Endodermal cell (in vitro differentiated cells): ENCODE data around the gene RCAN3. TPM values are rescaled to one million over a fixed set of nuclear protein-coding genes. Genes with fewer than 3 reads are reported as not detected.
"Not testable (repeated sequence)": the region's sequence is repeated elsewhere in the genome, so short reads cannot be mapped to it uniquely, and the experiment has no call there.

ENCODE experiments used
- DNase-seq: peaks from one replicate; pipeline ENCODE4 v3.0.0-alpha.2; 2017
- H3K27ac ChIP-seq: 2 replicates; pipeline ENCODE4 v1.5.1; 2013; ENCODE audit warnings: mild to moderate bottlenecking, low read depth, low read length, moderate library complexity
- H3K27me3 ChIP-seq: 2 replicates; pipeline ENCODE4 v1.6.1; 2013; ENCODE audit warnings: mild to moderate bottlenecking, low read length, moderate library complexity; ENCODE audit not compliant: insufficient read depth, control insufficient read depth, poor library complexity, severe bottlenecking
- H3K36me3 ChIP-seq: 2 replicates; pipeline ENCODE4 v1.7.0; 2013; ENCODE audit warnings: mild to moderate bottlenecking, low read length, moderate library complexity; ENCODE audit not compliant: control insufficient read depth, insufficient read depth
- H3K4me1 ChIP-seq: one replicate; pipeline ENCODE4 v1.7.0; 2013; ENCODE audit warnings: low read length; ENCODE audit not compliant: control insufficient read depth, insufficient read depth
- H3K4me3 ChIP-seq: 2 replicates; pipeline ENCODE4 v1.5.1; 2013; ENCODE audit warnings: mild to moderate bottlenecking, low read length, moderate library complexity
- H3K9ac ChIP-seq: 2 replicates; pipeline ENCODE4 v1.6.1; 2013; ENCODE audit warnings: mild to moderate bottlenecking, low read length, moderate library complexity; ENCODE audit not compliant: poor library complexity, severe bottlenecking; ENCODE audit errors: extremely low read depth
- H3K9me3 ChIP-seq: 2 replicates; pipeline ENCODE4 v1.6.1; 2013; ENCODE audit warnings: mild to moderate bottlenecking, low read length, moderate library complexity; ENCODE audit not compliant: control insufficient read depth
- H3K27ac Mint-ChIP-seq: 2 replicates; pipeline ENCODE4 v1.8.0; 2020; ENCODE audit warnings: mixed read lengths
- H3K27me3 Mint-ChIP-seq: 2 replicates; pipeline ENCODE4 v1.8.0; 2021; ENCODE audit warnings: mild to moderate bottlenecking, mixed read lengths; ENCODE audit not compliant: insufficient read depth
- H3K36me3 Mint-ChIP-seq: 2 replicates; pipeline ENCODE4 v1.8.0; 2020; ENCODE audit warnings: low read depth, mixed read lengths
- H3K4me1 Mint-ChIP-seq: 2 replicates; pipeline ENCODE4 v1.8.0; 2020; ENCODE audit warnings: mixed read lengths
- H3K4me3 Mint-ChIP-seq: 2 replicates; pipeline ENCODE4 v1.8.0; 2020; ENCODE audit warnings: mild to moderate bottlenecking, moderate library complexity, mixed read lengths
- H3K9me3 Mint-ChIP-seq: 2 replicates; pipeline ENCODE4 v1.8.0; 2020; ENCODE audit warnings: mild to moderate bottlenecking, mixed read lengths
- WGBS, 2 experiments: methylation state at CpG; one replicate each; pipeline versions ENCODE4 v1.1.5 to v1.1.7; 2013; ENCODE audit warnings: missing lambda C conversion rate in 2 of 2, mixed read lengths in 1 of 2; ENCODE audit not compliant: insufficient coverage in 1 of 2, insufficient read length in 1 of 2; 5-methylcytosine and 5-hydroxymethylcytosine counted together
- total RNA-seq, 2 donors: library from RNA; stranded (reverse); fragmentation: NEBNext Ultra II Directional in 1 of 2; extraction: Animal tissue kit (Norgen Biotek cat#: 25700) in 1 of 2; gene quantifications; 2 replicates in 1 of 2; 3 replicates in 1 of 2; pipeline ENCODE4 v1.2.1, GENCODE V29; 2021
- TF ChIP-seq, protein P1 (sequence below): fragments of 200-600 bp; sonication (generic); conservative IDR thresholded peaks from 2 replicates; pipeline ENCODE4 v1.5.0; 2021; ENCODE audit warnings: antibody characterized with exemption, mild to moderate bottlenecking

The RCAN3 gene
- total RNA-seq, 2 donors from 2014 or later = 31.9 to 36.8 TPM

DNA sequence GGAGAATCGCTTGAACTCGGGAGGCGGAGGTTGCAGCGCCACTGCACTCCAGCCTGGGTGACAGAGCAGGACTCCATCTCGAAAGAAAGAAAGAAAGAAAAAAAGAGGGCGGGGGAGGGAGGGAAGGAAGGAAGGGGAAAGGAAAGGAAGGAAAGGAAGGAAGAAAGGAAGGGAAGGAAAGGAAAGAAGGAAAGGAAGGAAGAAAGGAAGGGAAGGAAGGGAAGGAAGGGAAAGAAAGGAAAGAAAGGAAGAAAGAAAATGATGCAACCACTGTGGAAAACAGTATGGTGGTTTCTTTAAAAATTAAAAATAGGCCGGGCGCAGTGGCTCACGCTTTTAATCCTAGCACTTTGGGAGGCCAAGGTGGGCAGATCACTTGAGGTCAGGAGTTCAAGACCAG is 15.2 kb upstream of the RCAN3 start:
- H3K9ac ChIP-seq = no peak overlapping the region
- Mint-ChIP-seq H3K4me3 (no peak overlapping the region), H3K9me3 (peaks cover 29% of the 10 kb centered on the region), H3K4me1 (no peaks in the 10 kb centered on the region), H3K27ac (no peak overlapping the region), H3K36me3 (peaks cover 3% of the 10 kb centered on the region), H3K27me3 (peaks cover 3% of the 10 kb centered on the region)
- H3K27me3 ChIP-seq = no peaks in the 10 kb centered on the region
- no peak overlapping the region for H3K27ac ChIP-seq
- H3K4me1 ChIP-seq = no peaks in the 10 kb centered on the region
- no peak for DNase-seq
- 93 to 94% methylated on average over 9 of the region's 9 CpGs for WGBS, 2 experiments
- no peaks in the 10 kb centered on the region for H3K36me3 ChIP-seq
- H3K4me3 ChIP-seq = no peak overlapping the region
- H3K9me3 ChIP-seq = peaks cover 9% of the 10 kb centered on the region
- TF ChIP-seq, protein P1, sequence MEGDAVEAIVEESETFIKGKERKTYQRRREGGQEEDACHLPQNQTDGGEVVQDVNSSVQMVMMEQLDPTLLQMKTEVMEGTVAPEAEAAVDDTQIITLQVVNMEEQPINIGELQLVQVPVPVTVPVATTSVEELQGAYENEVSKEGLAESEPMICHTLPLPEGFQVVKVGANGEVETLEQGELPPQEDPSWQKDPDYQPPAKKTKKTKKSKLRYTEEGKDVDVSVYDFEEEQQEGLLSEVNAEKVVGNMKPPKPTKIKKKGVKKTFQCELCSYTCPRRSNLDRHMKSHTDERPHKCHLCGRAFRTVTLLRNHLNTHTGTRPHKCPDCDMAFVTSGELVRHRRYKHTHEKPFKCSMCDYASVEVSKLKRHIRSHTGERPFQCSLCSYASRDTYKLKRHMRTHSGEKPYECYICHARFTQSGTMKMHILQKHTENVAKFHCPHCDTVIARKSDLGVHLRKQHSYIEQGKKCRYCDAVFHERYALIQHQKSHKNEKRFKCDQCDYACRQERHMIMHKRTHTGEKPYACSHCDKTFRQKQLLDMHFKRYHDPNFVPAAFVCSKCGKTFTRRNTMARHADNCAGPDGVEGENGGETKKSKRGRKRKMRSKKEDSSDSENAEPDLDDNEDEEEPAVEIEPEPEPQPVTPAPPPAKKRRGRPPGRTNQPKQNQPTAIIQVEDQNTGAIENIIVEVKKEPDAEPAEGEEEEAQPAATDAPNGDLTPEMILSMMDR = no peak

- DNase-seq, H3K36me3 Mint-ChIP-seq, H3K4me3 ChIP-seq, H3K27me3 Mint-ChIP-seq, H3K27me3 ChIP-seq, H3K27ac ChIP-seq, H3K27ac Mint-ChIP-seq, H3K36me3 ChIP-seq, H3K4me3 Mint-ChIP-seq, H3K4me1 ChIP-seq, H3K9me3 ChIP-seq, H3K9ac ChIP-seq, H3K4me1 Mint-ChIP-seq: not testable (repeated sequence)
- WGBS, 2 experiments = 87 to 90% methylated on average over 7 of the region's 7 CpGs
- peaks cover 29% of the 10 kb centered on the region for H3K9me3 Mint-ChIP-seq
Observed at GRCh38 chr1:24488159-24488558, 14.5 kb upstream of the RCAN3 start.

- no peak overlapping the region for H3K4me3 ChIP-seq
- 84 to 100% methylated on average over 1 to 13 of the region's 13 CpGs for WGBS, 2 experiments
- H3K9me3 Mint-ChIP-seq = peaks cover 29% of the 10 kb centered on the region
- no peaks in the 10 kb centered on the region for H3K27me3 ChIP-seq
- H3K27ac ChIP-seq = no peak overlapping the region
- no peaks in the 10 kb centered on the region for H3K36me3 ChIP-seq
- no peak overlapping the region for H3K9ac ChIP-seq
- no peaks in the 10 kb centered on the region for H3K4me1 Mint-ChIP-seq
- H3K27ac Mint-ChIP-seq = no peak overlapping the region
- H3K36me3 Mint-ChIP-seq = peaks cover 3% of the 10 kb centered on the region
- peaks cover 3% of the 10 kb centered on the region for H3K27me3 Mint-ChIP-seq
- no peak for DNase-seq
- H3K4me1 ChIP-seq = no peaks in the 10 kb centered on the region
- peaks cover 9% of the 10 kb centered on the region for H3K9me3 ChIP-seq
- TF ChIP-seq, protein P1 = no peak
- H3K4me3 Mint-ChIP-seq = no peak overlapping the region
Observed at GRCh38 chr1:24489674-24490073, 13.0 kb upstream of the RCAN3 start.

DNA sequence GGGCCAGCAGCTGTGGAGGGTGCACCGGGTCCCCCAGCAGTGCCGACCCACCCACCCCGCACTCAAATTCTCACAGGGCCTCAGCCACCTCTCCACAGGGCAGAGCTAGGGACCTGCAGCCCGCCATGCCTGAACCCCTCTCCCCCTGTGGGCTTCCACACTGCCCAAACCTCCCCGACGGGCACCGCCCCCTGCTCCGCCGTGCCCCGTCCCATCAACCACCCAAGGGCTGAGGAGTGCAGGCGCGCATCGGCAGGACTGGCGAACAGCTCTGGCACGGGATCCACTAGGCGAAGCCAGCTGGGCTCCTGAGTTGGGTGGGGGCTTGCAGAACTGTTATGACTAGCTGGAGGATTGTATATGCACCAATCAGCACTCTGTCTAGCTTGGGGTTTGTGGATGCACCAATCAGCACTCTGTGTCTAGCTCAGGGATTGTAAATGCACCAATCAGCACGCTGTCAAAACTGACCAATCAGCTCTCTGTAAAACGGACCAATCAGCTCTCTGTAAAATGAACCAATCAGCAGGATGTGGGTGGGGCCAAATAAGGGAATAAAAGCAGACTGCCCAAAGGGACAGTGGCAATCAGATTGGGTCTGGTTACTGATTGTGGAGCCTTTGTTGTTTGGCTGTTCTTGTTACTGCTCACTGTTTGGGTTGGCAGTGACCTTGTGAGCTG is 12.4 kb upstream of the RCAN3 start:
- WGBS, 2 experiments = 96 to 100% methylated on average over 3 to 18 of the region's 18 CpGs
- Mint-ChIP-seq H3K9me3 (peaks cover 29% of the 10 kb centered on the region), H3K4me3 (no peak overlapping the region), H3K27me3 (peaks cover 3% of the 10 kb centered on the region), H3K36me3 (peaks cover 3% of the 10 kb centered on the region), H3K27ac (no peak overlapping the region), H3K4me1 (no peaks in the 10 kb centered on the region)
- TF ChIP-seq, protein P1 = no peak
- Histone ChIP-seq H3K4me1 (no peaks in the 10 kb centered on the region), H3K9ac (no peak overlapping the region), H3K4me3 (no peak overlapping the region), H3K9me3 (peaks cover 9% of the 10 kb centered on the region), H3K27ac (no peak overlapping the region), H3K27me3 (no peaks in the 10 kb centered on the region), H3K36me3 (no peaks in the 10 kb centered on the region)
- no peak for DNase-seq
